Body of pancreas (tissue), 4 donors: Measurements from ENCODE around the gene PPP1R1B. TPM values are rescaled to one million over a fixed set of nuclear protein-coding genes. Genes with fewer than 3 reads are reported as not detected.

Experiments
- ATAC-seq: fragments of 150-250 bp; one replicate; pipeline ENCODE4 v1.9.1; 2016
- DNase-seq, 4 donors: peaks; one replicate each; pipeline ENCODE4 v3.0.0-alpha.2; 2019
- H3K27ac ChIP-seq, 4 donors: fragments of 200-600 bp; sonication (generic); 1 replicate in 3 of 4; 2 replicates in 1 of 4; pipeline versions ENCODE4 v1.5.1 to v1.6.1; 2016 to 2019; ENCODE audit warnings: mild to moderate bottlenecking in 1 of 4, mixed read lengths in 1 of 4, moderate library complexity in 1 of 4
- H3K27me3 ChIP-seq, 2 donors: fragments of 200-600 bp; sonication (generic); one replicate each; pipeline ENCODE4 v1.6.0; 2016; ENCODE audit warnings: mild to moderate bottlenecking in 1 of 2
- H3K36me3 ChIP-seq, 2 donors: fragments of 200-600 bp; sonication (generic); replicated peaks in 1 of 2; 2 replicates each; pipeline ENCODE4 v1.5.1; 2016; ENCODE audit warnings: low read depth in 2 of 2; ENCODE audit not compliant: insufficient read depth in 1 of 2
- H3K4me1 ChIP-seq: fragments of 200-600 bp; sonication (generic); one replicate; pipeline ENCODE4 v1.6.0; 2016
- H3K4me3 ChIP-seq, 2 donors: fragments of 200-600 bp; sonication (generic); 1 replicate in 1 of 2; 2 replicates in 1 of 2; pipeline ENCODE4 v1.5.1; 2016 to 2019
- H3K9me3 ChIP-seq, 3 donors: fragments of 200-600 bp; sonication (generic); 1 replicate in 2 of 3; 2 replicates in 1 of 3; pipeline ENCODE4 v1.5.1; 2016
- POLR2A ChIP-seq, 3 donors: fragments of 450-650 bp; IDR thresholded peaks; one replicate each; pipeline ENCODE4 v1.6.1; 2016; ENCODE audit warnings: antibody characterized with exemption in 3 of 3, mild to moderate bottlenecking in 2 of 3
- WGBS, 2 donors: methylation state at CpG; one replicate each; pipeline ENCODE4 v1.1.5; 2017; 5-methylcytosine and 5-hydroxymethylcytosine counted together
- intact Hi-C: fragments of 100-400 bp; cut with DNase I; formaldehyde crosslinking; loops from one replicate; pipeline ENCODE4 v1.15.1; 2023
- total RNA-seq, 2 donors: library from RNA; depleted of rRNA; stranded (reverse); fragments of >200 nt; gene quantifications; one replicate each; pipeline ENCODE4 v1.1.0, GENCODE V29; 2016
- TF ChIP-seq, protein P1 (sequence below), 7 experiments: fragments of 450-650 bp in 4 of 7; fragments of 200-600 bp in 3 of 7; sonication (generic) in 3 of 7; IDR thresholded peaks; one replicate each; pipeline ENCODE4 v1.5.1; 2016 to 2019; ENCODE audit warnings: antibody characterized with exemption in 7 of 7

PPP1R1B gene
- total RNA-seq, 2 donors from 2014 or later: 38.4 to 75.8 TPM

DNA sequence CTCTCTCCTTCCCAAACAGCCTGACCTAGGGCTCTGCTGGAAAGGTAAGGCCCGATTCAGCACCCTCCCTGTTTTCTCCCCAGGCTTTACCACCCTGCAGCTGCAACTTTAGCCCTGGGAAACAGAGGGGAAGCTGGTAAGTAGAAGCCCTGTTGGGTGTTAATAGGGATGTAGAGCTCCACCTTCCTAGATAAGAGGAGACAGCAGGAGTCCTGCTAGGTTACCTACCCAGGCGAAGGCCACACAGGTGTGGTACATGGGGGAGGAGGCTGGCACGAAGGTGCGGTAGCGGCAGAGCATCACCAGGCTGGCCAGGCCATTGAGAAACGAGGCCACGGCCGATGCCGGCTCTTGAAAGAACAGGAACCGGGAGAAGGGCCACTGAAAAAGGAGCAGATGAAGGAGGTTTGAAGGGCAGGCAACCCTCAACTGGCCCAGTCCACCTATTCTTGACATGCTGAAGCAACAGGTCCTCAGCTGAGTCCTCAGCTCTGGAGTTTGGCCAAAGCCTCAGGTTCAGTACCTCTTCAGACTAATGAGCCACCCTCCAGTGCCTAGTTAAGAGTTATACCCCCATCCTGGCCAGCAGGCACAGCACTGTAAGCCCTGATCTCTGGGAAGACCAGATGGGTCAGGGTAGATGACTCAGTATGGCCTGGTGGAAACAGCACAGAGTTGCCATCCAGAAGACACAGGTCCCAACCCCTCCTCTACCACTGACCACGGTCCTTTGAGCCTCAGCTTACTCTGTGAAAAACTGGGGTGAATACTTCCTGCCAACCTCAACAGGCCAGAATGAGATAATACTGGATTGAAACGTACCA, 57.8 kb downstream of the PPP1R1B start:
- Histone ChIP-seq H3K4me1 (peaks cover 21% of the 10 kb centered on the region), H3K27ac (no peak overlapping the region), H3K36me3 (no peaks in the 10 kb centered on the region), H3K27me3 (no peaks in the 10 kb centered on the region), H3K4me3 (no peak overlapping the region), H3K9me3 (no peaks in the 10 kb centered on the region)
- intact Hi-C loops: loop anchor here (10.0 kb wide), 1 partner anchor 60 kb away; no protein-coding TSS in a partner anchor
- 89 to 92% methylated on average over 12 of the region's 12 CpGs for WGBS, 2 donors
- TF ChIP-seq POLR2A (IDR thresholded peaks at IDR 0.05): no peak
- TF ChIP-seq, protein P1, sequence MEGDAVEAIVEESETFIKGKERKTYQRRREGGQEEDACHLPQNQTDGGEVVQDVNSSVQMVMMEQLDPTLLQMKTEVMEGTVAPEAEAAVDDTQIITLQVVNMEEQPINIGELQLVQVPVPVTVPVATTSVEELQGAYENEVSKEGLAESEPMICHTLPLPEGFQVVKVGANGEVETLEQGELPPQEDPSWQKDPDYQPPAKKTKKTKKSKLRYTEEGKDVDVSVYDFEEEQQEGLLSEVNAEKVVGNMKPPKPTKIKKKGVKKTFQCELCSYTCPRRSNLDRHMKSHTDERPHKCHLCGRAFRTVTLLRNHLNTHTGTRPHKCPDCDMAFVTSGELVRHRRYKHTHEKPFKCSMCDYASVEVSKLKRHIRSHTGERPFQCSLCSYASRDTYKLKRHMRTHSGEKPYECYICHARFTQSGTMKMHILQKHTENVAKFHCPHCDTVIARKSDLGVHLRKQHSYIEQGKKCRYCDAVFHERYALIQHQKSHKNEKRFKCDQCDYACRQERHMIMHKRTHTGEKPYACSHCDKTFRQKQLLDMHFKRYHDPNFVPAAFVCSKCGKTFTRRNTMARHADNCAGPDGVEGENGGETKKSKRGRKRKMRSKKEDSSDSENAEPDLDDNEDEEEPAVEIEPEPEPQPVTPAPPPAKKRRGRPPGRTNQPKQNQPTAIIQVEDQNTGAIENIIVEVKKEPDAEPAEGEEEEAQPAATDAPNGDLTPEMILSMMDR (IDR thresholded peaks at IDR 0.05): no peak
- ATAC-seq (no peak), DNase-seq (no peak)

Other genes with a start within 250 kb of the PPP1R1B start
- 10 to 100 TPM in 1 of 2 donors, 1 to 10 TPM in 1; 6.7 to 11.9 TPM for gene FBXL20, start 225.3 kb upstream of the PPP1R1B start, total RNA-seq
- 1 to 10 TPM; 9.2 to 9.3 TPM for gene MED1, start 175.7 kb upstream of the PPP1R1B start, total RNA-seq
- gene CDK12, start 165.5 kb upstream of the PPP1R1B start, total RNA-seq: 10 to 100 TPM; 17.4 to 25.1 TPM
- not detected for gene NEUROD2, start 19.0 kb upstream of the PPP1R1B start, total RNA-seq
- gene STARD3, start 10.2 kb downstream of the PPP1R1B start, total RNA-seq: 10 to 100 TPM; 30.1 to 63.9 TPM
- under 1 TPM in 1 of 2 donors, not detected in 1; 0.26 TPM for gene TCAP, start 38.4 kb downstream of the PPP1R1B start, total RNA-seq
- gene PNMT, start 41.5 kb downstream of the PPP1R1B start, total RNA-seq: 1 to 10 TPM; 1.3 to 2.6 TPM
- gene PGAP3, start 61.1 kb downstream of the PPP1R1B start, total RNA-seq: 10 to 100 TPM; 13.8 to 33.2 TPM
- 10 to 100 TPM; 52.4 to 65.3 TPM for gene ERBB2, start 73.1 kb downstream of the PPP1R1B start, total RNA-seq
- 10 to 100 TPM; 79.1 to 98.2 TPM for gene MIEN1, start 103.6 kb downstream of the PPP1R1B start, total RNA-seq
- gene GRB7, start 111.0 kb downstream of the PPP1R1B start, total RNA-seq: 10 to 100 TPM; 25.4 to 39.9 TPM
- under 1 TPM; 0.78 to 0.99 TPM for gene IKZF3, start 237.4 kb downstream of the PPP1R1B start, total RNA-seq
- not detected for gene ZPBP2, start 241.2 kb downstream of the PPP1R1B start, total RNA-seq